Activated CD8-positive, alpha-beta memory T cell treated with anti-CD3 and anti-CD28 coated beads, Interleukin-2, amount 50 U/mL, for 4 hours (primary cell): Measurements from ENCODE around the gene CTRL.
A peak's percentile ranks its signal among the peaks of the same experiment; 100 is the strongest.

Experiments
- DNase-seq: peaks from one replicate; pipeline ENCODE4 v3.0.0-alpha.2; 2020

CTRL gene

DNA sequence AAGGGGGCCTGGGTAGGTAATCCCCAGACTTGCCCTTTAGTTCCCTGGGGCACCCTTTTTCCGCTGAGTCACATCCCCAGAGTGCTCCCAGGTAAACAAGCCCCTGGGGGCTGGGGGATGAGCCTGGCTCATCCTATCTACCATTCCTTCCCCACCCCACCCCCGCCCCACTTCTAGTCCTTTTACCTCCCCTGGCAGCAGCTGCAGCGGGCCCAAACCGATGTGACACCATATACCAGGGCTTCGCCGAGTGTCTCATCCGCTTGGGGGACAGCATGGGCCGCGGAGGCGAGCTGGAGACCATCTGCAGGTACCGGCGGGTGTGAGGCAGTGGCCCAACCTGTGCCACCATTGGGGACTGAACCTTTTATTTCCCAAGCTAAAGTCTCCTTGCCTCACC, 46.1 kb downstream of the CTRL start:
- DNase-seq, result no peak

DNA sequence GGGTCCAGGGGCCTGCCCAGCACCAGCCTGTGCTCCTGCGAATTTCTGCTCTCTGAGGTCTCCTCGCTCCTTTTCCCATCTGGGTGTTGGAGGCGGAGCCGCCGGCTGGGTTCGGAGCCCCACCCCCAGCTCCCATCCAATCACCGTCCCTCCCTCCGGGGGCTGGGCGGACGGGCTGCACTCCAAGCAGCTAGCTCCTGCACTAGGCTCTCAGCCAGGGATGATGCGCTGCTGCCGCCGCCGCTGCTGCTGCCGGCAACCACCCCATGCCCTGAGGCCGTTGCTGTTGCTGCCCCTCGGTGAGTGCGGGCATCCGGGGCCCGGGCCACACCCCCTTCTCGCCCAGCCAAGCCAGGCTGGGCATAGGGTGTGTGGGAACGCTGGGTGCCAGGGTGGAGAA, 47.0 kb downstream of the CTRL start, which contains the start of gene NRN1L:
TSS of gene NRN1L (plus strand) at position 202 of the 400 bp plus-strand sequence. CDS start at position 221, 19 bp downstream.
- DNase-seq, result no peak

- DNase-seq, result peak; percentile 78
Observed at GRCh38 chr16:67883872-67884261, 47.8 kb downstream of the CTRL start.

DNA sequence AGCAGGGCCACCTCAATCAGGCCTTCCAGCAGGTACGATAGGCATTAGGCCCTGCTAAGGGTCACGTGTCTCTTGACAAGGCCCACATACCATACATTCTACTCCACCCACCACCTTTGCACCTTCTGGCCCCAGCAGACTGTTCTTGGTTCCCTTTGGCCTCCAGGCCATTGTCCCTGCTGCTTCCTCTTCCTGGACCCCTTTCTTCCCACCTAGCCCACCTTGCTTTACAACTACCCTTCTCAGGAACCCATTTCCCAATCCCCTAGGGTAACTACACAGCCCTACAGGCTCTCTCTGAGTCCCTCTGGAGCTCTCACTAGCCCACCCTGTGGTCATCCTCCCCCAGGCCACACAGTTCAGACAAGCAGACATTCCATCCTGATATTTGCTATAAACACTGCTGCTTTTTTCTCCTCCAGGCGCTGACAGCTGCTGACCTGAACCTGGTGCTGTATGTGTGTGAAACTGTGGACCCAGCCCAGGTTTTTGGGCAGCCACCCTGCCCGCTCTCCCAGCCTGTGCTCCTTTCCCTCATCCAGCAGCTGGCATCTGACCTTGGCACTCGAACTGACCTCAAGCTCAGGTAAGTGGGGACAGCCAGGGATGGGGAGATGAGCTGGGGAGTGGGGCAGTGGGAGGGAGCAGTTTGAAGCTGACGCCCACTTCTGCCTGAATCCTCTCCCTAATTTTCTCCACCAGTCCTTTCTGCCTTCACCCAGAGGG, 48.4 kb downstream of the CTRL start:
- no peak for DNase-seq

GRCh38 chr16:67882374-67883145, 49.1 kb downstream of the CTRL start:
- no peak for DNase-seq

DNA sequence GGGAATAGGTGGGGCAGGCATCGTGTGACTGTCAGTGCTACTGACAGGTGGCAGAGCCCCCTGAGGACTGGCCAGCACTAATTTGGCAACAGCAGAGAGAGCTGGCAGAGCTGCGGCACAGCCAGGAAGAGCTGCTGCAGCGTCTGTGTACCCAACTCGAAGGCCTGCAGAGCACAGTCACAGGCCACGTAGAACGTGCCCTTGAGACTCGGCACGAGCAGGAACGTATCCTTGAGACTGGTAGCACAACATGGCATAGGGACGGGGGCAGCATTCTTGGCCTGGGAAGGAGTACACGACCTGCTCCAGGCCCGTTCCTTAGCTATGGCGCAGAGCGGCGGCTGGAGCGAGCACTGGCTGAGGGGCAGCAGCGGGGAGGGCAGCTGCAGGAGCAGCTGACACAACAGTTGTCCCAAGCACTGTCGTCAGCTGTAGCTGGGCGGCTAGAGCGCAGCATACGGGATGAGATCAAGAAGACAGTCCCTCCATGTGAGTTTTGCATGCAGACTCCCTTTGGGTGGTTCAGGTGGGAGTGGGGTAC, 50.0 kb downstream of the CTRL start:
- DNase-seq, result no peak

- no peak for DNase-seq
Observed at GRCh38 chr16:67880584-67880983, 51.1 kb downstream of the CTRL start.

DNA sequence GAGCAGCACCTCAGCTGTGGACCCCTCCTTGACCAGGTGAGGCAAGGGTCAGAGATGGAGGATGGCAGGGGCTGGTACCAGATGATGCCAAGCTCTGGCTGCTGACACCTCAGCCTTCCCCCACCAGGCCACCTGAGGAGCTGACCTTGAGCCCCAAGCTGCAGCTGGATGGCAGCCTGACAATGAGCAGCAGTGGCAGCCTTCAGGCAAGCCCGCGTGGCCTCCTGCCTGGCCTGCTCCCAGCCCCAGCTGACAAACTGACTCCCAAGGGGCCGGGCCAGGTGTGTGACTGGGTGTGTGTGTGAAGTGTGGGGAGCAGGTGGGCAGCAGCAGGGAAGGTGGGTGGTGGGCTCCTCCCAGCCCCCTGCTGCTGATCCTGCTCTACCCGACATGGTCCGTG, 51.7 kb downstream of the CTRL start:
- DNase-seq, result no peak
